Activated CD4-positive, alpha-beta T cell treated with anti-CD3 and anti-CD28 coated beads, Interleukin-2, amount 50 U/mL, for 4 hours (primary cell): ENCODE data around the gene MEGF6.
A peak's percentile ranks its signal among the peaks of the same experiment; 100 is the strongest.

Source experiments
- DNase-seq, 2 experiments: peaks; one replicate each; pipeline ENCODE4 v3.0.0-alpha.2; 2020

Gene MEGF6

GRCh38 chr1:3464649-3465025, 146.7 kb downstream of the MEGF6 start:
- no peak for DNase-seq

- DNase-seq, result no peak
Measured at GRCh38 chr1:3463891-3464648, 147.2 kb downstream of the MEGF6 start.

GRCh38 chr1:3463408-3463863, 147.9 kb downstream of the MEGF6 start:
- DNase-seq, result no peak

GRCh38 chr1:3463013-3463385, 148.3 kb downstream of the MEGF6 start:
- no peak for DNase-seq

- DNase-seq, result no peak
Measured at GRCh38 chr1:3462356-3463012, 148.8 kb downstream of the MEGF6 start.

GRCh38 chr1:3461934-3462275, 149.4 kb downstream of the MEGF6 start:
- no peak for DNase-seq

GRCh38 chr1:3461238-3461933, 149.9 kb downstream of the MEGF6 start:
- DNase-seq, result no peak

GRCh38 chr1:3460672-3461131, 150.6 kb downstream of the MEGF6 start:
- DNase-seq, result no peak

GRCh38 chr1:3459940-3460671, 151.2 kb downstream of the MEGF6 start:
- DNase-seq, result no peak

- no peak for DNase-seq
Measured at GRCh38 chr1:3459051-3459908, 152.0 kb downstream of the MEGF6 start.

GRCh38 chr1:3457910-3458883, 153.1 kb downstream of the MEGF6 start:
- DNase-seq, result no peak

GRCh38 chr1:3456964-3457909, 154.1 kb downstream of the MEGF6 start:
- DNase-seq, result no peak

- DNase-seq, result no peak
Measured at GRCh38 chr1:3456449-3456963, 154.8 kb downstream of the MEGF6 start.

GRCh38 chr1:3455670-3456448, 155.4 kb downstream of the MEGF6 start:
- no peak for DNase-seq

- DNase-seq, result no peak
Measured at GRCh38 chr1:3454811-3455618, 156.3 kb downstream of the MEGF6 start.

GRCh38 chr1:3453891-3454810, 157.2 kb downstream of the MEGF6 start, which contains the start of gene ARHGEF16:
ARHGEF16 (plus strand) TSS chr1:3454665; CDS start chr1:3463085, 8,420 bp downstream.
- peak in 1 of 2 experiments; percentile 14 for DNase-seq
